ENCODE data around the gene GPC6. TPM values are rescaled to one million over a fixed set of nuclear protein-coding genes. Genes with fewer than 3 reads are reported as not detected.

GPC6 gene
- total and polyA plus RNA-seq, 9 of the 15 experiments (the other 6 are each of a cell fraction or from before 2014, with no cell fraction given): under 0.01 to 0.20 (median 0.01) TPM; not detected in 4

DNA sequence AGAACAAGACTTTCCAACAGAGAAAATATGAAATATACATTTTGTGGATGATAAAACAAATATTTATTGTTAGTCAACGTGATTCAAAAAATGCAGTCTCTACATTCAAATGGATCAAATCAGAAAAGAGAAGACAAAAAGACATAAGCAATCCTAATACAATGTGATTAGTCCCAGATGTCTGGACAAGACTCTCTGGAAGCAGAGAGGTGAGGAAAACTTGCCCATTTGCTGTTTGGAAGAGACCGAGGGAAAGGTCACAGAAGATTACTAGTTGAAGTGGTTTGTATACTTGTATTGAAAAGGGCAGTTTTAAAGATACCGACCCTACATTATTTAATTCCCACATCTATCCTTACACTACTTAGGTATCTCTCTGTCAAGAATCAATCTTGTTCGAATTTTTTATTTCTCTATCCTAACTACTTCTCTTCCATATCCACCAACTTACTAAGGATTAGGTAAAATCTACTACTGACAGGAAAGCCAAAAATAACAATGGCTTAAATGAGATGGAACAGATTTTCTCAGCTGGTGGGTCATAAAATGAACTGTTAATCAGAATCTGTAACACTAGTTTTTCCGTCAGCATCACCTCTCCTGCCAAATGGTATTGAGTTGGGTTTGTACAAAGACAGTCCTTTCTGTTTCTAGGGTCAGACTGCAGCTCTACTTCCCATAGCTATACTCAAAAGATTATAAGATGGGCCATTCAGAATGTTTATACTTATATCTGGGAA is 755.7 kb downstream of the GPC6 start (continued):
- TF ChIP-seq, protein P1, sequence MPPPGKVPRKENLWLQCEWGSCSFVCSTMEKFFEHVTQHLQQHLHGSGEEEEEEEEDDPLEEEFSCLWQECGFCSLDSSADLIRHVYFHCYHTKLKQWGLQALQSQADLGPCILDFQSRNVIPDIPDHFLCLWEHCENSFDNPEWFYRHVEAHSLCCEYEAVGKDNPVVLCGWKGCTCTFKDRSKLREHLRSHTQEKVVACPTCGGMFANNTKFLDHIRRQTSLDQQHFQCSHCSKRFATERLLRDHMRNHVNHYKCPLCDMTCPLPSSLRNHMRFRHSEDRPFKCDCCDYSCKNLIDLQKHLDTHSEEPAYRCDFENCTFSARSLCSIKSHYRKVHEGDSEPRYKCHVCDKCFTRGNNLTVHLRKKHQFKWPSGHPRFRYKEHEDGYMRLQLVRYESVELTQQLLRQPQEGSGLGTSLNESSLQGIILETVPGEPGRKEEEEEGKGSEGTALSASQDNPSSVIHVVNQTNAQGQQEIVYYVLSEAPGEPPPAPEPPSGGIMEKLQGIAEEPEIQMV (tag; conservative IDR thresholded peaks at IDR 0.05; ENCODE audit: low read depth): no peak
- TF ChIP-seq ZNF785 (CRISPR knock-in tag; IDR thresholded peaks at IDR 0.05) (no peak), MEF2D (tag; conservative IDR thresholded peaks at IDR 0.05; ENCODE audit: low read depth) (no peak), MXI1 (IDR thresholded peaks at IDR 0.05; ENCODE audit: low read depth, low read length) (no peak)

DNA sequence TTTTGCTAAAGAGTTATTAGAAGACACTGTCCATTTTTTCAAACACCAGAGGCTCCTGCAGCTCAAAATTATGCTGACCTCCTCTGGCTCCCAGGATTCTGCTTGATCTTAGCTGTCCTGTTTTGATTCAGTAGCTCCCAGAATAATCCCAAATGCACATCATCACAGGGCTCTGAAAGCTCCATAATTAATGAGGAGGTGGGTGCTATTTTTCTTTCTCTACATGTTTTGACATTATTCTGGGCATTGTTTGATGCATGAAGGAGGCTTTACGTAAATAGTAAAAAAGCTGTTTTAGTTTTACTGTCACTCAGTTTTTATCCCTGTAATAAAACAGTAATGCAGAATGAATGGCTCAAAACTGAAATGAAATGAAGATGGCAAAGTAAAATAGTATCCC is 757.4 kb downstream of the GPC6 start:
- Histone ChIP-seq H3K27me3 (ENCODE audit: control insufficient read depth in 2 of 2, insufficient read depth in 2 of 2, low read length in 2 of 2) (no peaks in the 10 kb centered on the region), H3K27ac (ENCODE audit: extremely low read depth, low read depth, low read length) (no peak overlapping the region), H3K9me1 (ENCODE audit: control insufficient read depth, insufficient read depth, low read length) (no peaks in the 10 kb centered on the region), H4K20me1 (replicated peaks; ENCODE audit: control insufficient read depth, insufficient read depth, low read length) (no peaks in the 10 kb centered on the region), H3K9me3 (replicated peaks; ENCODE audit: control insufficient read depth, insufficient read depth, low read depth, low read length) (no peaks in the 10 kb centered on the region), H3K9ac (ENCODE audit: insufficient read depth in 1 of 2, low read depth in 2 of 2, low read length in 2 of 2) (no peak overlapping the region), H2AFZ (ENCODE audit: low read depth, low read length) (no peak overlapping the region), H3K4me1 (replicated peaks in 1 of 2; ENCODE audit: control insufficient read depth in 2 of 2, insufficient read depth in 2 of 2, low read length in 2 of 2) (no peaks in the 10 kb centered on the region), H3K4me2 (ENCODE audit: insufficient read depth, low read length) (no peak overlapping the region), H3K4me3 (no peak overlapping the region), H3K36me3 (ENCODE audit: control insufficient read depth, insufficient read depth, low read length) (no peaks in the 10 kb centered on the region), H3K79me2 (ENCODE audit: control insufficient read depth, insufficient read depth, low read length) (no peaks in the 10 kb centered on the region)
- DNase-seq (ENCODE audit: extremely low read depth in 1 of 4, low spot score in 3 of 4) (no peak), FAIRE-seq (no peak), ATAC-seq (no peak)
- BruUV-seq (replicated peaks): no TSS peak
- intact Hi-C loops (cut with micrococcal nuclease): no loop called here
- WGBS (ENCODE audit: insufficient coverage, low coverage, missing lambda C conversion rate): 13% methylated on average over 1 of the region's 1 CpG
- CTCF ChIA-PET (ENCODE audit: low intra/inter-chr PET ratio): no interaction called here
- POLR2A ChIA-PET: no interaction called here
- in situ Hi-C loops (cut with MboI): no loop called here
- TF ChIP-seq CXXC5 (CRISPR knock-in tag; IDR thresholded peaks at IDR 0.05): no peak
- TF ChIP-seq, protein P2, sequence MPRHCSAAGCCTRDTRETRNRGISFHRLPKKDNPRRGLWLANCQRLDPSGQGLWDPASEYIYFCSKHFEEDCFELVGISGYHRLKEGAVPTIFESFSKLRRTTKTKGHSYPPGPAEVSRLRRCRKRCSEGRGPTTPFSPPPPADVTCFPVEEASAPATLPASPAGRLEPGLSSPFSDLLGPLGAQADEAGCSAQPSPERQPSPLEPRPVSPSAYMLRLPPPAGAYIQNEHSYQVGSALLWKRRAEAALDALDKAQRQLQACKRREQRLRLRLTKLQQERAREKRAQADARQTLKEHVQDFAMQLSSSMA (CRISPR knock-in tag; IDR thresholded peaks at IDR 0.05): no peak
